GM19240 (cell line): ENCODE measurements around the gene ZSCAN10.

Source experiments
- DNase-seq: peaks from one replicate; pipeline ENCODE4 v3.0.0; 2011; ENCODE audit warnings: low spot score; ENCODE audit not compliant: insufficient read length

The ZSCAN10 gene

DNA sequence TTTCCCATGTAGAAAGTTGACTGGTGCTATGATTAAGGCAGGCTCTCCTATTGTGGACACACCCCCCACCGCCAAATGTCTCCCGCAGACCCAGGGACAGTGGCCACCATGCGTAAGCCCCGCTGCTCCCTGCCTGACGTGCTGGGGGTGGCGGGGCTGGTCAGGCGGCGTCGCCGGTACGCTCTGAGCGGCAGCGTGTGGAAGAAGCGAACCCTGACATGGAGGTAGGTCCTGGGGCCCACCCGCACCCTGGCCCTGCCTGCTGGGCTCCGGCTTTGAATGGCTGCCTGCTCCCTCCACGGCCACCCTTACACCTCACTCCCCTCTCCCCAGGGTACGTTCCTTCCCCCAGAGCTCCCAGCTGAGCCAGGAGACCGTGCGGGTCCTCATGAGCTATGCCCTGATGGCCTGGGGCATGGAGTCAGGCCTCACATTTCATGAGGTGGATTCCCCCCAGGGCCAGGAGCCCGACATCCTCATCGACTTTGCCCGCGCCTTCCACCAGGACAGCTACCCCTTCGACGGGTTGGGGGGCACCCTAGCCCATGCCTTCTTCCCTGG, 49.1 kb downstream of the ZSCAN10 start:
- DNase-seq: no peak

DNA sequence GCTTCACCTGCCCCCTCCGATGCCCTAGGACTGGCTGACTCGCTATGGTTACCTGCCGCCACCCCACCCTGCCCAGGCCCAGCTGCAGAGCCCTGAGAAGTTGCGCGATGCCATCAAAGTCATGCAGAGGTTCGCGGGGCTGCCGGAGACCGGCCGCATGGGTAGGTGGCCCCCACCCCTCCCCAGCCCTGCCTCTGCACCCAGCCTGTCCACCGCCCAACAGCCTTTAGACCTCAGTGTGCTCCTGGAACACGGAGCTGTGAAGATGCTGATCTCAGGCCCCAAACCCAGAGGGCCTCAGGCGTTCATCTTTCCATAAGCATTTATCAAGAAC, 51.7 kb downstream of the ZSCAN10 start:
- no peak for DNase-seq

DNA sequence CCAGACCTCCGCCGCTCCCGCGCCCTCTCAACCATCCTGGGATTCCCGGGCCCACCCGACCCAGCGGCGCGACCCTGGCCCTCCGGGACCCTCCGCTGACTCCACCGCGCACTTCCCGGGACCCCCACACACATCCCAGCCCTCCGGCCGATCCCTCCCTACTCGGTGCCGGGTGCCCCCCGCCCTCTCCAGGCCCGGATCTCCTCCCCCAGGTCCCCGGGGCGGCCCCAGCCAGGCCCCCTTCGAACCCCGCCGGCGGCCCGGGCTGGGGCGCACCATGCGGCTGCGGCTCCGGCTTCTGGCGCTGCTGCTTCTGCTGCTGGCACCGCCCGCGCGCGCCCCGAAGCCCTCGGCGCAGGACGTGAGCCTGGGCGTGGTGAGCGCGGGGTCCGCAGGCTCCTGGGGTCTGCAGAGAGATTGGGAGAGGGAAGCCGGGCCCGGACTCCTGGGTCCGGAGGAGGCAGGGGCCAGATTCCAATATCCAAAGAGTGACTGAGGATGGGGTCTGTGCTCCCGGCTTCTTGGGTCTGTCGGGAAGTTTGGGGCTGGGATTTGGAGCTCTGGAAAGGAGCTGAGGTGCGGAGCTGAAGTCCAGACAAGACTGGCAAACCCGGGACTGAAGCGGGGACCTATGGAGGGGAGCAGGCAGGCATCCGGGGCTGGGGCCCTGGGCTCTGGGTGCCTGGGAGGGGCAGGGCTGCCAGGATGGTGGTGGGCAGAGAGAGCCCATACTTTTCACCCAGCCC, 52.3 kb downstream of the ZSCAN10 start:
- no peak for DNase-seq

DNA sequence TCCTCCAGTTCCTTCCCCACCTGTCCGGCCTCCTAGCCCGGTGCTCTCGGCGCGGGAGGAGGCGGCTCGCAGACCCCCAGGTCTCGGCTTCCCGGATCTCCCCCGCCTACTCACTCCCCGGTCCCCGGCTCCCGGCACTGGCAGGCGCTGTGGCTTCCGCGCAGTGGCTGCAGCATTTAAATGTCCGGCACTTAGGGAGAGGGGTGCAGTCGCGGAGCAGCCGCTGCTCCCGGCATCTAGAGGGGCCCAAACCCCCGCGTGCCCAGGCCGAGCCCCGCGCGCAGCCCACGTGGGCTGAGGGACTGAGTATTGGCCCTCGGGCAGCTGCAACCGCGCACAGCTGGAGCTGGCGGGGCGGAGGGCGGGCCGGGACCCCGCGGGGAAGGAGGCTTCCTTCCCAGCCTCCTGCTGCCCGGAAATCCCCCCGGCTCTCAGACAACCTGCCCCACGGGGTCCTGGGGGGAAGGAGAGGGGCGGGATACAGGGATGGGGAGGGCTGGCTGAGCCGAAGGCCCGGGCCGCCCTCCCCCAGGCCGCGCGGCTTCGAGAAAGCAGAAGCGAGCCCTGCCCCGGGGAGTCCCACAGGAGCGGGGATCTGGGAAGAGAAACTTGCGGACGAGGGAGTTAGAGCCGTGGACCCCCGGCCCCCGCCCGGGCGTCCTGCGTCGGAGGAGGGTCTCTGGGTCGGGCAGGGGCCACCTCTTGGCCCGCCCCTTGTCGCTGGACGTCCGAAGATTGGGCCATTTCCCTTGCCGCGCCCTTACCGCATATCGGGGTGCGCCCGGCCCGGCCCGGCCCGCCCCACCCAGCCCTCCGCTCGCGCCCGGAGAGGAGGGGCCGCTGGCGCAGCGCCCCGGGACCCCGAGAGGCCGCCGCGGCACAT, 53.1 kb downstream of the ZSCAN10 start, which contains the start of gene MMP25:
Gene MMP25 (plus strand): TSS at position 804 of the 883 bp plus-strand sequence. CDS start 357 bp downstream, outside the sequence.
- DNase-seq: no peak

DNA sequence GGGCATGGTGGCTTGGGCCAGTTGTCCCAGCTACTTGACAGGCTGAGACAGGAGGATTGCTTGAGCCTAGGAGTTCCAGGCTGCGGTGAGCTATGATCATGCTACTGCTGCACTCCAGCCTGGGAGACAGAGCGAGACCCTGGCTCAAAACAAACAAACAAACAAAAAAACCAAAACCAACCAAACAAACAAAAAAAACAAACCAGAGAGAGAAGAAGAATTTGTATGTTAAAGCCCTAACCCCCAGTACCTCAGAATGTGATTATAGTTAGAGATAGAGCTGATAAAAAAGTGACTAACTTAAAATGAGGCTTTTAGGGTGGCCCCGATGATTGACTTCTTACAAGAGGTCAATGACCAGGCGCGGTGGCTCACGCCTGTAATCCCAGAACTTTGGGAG, 54.4 kb downstream of the ZSCAN10 start:
- no peak for DNase-seq

DNA sequence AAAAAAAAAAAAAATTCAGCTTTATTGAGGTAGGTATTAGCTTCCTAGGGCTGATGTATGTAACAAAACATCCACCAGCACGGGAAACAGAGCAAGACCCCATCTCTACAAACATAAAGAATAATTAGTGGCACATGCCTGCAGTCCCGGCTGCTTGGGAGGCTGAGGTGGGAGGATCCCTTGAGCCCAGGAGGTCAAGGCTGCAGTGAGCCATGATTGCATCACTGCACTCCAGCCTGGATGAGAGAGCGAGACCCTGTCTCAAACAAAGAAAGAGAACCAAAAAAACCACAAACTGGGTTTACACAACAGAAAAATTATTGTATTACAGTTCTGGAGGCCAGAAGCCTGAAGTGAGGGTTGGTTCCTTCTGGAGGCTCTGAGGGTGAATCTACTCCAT, 56.7 kb downstream of the ZSCAN10 start:
- DNase-seq: no peak

DNA sequence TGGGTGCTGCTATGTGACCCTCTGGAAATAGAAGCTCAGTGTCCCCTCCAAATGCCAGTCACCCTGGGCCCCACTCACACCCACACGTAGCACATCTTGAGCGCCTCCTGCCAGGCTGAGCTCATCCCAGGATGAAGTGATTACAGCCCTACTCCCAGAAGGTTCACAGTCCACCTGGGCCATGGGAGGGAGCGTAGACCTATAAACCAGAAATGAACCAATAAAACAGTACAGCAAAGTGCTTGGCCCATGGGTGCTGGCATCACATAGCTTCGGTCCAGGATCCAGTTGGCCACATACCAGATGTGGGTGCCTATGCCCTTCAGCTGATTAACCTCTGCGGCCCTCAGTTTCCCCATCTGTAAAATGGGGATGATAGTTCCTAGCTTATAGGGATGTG, 60.2 kb downstream of the ZSCAN10 start:
- no peak for DNase-seq
